Mammary epithelial cell (primary cell): ENCODE data around the gene CDON.

Experiments used
- CTCF ChIP-seq, 2 donors: IDR thresholded peaks in 1 of 2; conservative IDR thresholded peaks in 1 of 2; 2 replicates each; pipeline ENCODE4 v1.5.1; 2011 to 2012; ENCODE audit warnings: inconsistent platforms in 2 of 2, low read length in 2 of 2, mild to moderate bottlenecking in 2 of 2, control low read depth in 1 of 2, low read depth in 1 of 2; ENCODE audit not compliant: insufficient read depth in 1 of 2; ENCODE audit errors: extremely low read depth in 1 of 2
- EZH2 ChIP-seq: IDR thresholded peaks from 2 replicates; pipeline ENCODE4 v1.6.1; 2012; ENCODE audit warnings: low read length, inconsistent platforms, borderline replicate concordance

- TF ChIP-seq CTCF (conservative IDR thresholded peaks at IDR 0.05 in 1 of 2, IDR thresholded peaks at IDR 0.05 in 1 of 2; ENCODE audit: extremely low read depth in 1 of 2, insufficient read depth in 1 of 2, low read depth in 1 of 2, low read length in 2 of 2): no peak
- TF ChIP-seq EZH2: no peak
Measured at GRCh38 chr11:126086248-126086647, 23.6 kb upstream of the CDON start.
